IPS-18a (cell line): ENCODE data around the gene CDC26.
"Not testable (repeated sequence)": the region's sequence is repeated elsewhere in the genome, so short reads cannot be mapped to it uniquely, and the experiment has no call there.

Source experiments
- H3K27ac ChIP-seq: one replicate; pipeline ENCODE4 v1.5.1; 2013; ENCODE audit warnings: low read length
- H3K27me3 ChIP-seq: one replicate; pipeline ENCODE4 v1.6.1; 2013; ENCODE audit warnings: mild to moderate bottlenecking, low read length; ENCODE audit not compliant: control insufficient read depth, insufficient read depth
- H3K36me3 ChIP-seq: one replicate; pipeline ENCODE4 v1.6.1; 2013; ENCODE audit warnings: low read depth, low read length; ENCODE audit not compliant: control insufficient read depth
- H3K4me1 ChIP-seq: one replicate; pipeline ENCODE4 v1.6.1; 2013; ENCODE audit warnings: low read depth, low read length; ENCODE audit not compliant: control insufficient read depth
- H3K4me3 ChIP-seq: one replicate; pipeline ENCODE4 v1.5.1; 2013; ENCODE audit warnings: low read length
- H3K9ac ChIP-seq: one replicate; pipeline ENCODE4 v1.6.1; 2013; ENCODE audit warnings: mild to moderate bottlenecking, low read length, moderate library complexity
- H3K9me3 ChIP-seq: one replicate; pipeline ENCODE4 v1.6.1; 2013; ENCODE audit warnings: low read depth, low read length; ENCODE audit not compliant: control insufficient read depth

Gene CDC26

DNA sequence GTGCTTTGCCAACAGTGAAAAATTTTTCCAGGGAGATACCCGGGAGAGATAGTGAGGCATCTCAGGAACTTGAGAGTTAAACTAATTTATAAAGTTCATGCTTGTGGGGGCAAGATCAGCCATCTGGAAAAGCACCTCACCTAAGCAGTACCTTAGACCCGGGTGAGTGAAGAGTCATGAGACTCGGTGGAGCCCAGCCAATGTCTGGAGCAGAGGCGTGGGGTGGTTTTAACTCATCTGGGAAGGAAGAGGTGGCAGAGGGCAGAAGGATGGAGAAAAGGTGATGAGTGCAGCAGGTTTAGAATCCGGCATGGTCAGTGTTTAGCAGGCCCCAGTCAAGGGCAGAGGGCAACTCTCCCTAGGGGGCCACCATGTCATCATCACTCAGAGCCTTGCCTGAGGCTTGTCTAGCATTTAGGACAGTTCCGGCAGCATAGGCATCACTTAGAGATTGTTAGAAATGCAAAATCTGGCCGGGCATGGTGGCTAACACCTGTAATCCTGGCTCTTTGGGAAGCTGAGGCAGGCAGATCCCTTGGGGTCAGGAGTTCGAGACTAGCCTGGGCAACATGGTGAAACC lies 32.1 kb upstream of the CDC26 start:
- Histone ChIP-seq H3K9me3 (no peaks in the 10 kb centered on the region), H3K9ac (no peak overlapping the region), H3K4me1 (no peaks in the 10 kb centered on the region), H3K27ac (no peak overlapping the region), H3K4me3 (no peak overlapping the region), H3K27me3 (no peaks in the 10 kb centered on the region), H3K36me3 (no peaks in the 10 kb centered on the region)

DNA sequence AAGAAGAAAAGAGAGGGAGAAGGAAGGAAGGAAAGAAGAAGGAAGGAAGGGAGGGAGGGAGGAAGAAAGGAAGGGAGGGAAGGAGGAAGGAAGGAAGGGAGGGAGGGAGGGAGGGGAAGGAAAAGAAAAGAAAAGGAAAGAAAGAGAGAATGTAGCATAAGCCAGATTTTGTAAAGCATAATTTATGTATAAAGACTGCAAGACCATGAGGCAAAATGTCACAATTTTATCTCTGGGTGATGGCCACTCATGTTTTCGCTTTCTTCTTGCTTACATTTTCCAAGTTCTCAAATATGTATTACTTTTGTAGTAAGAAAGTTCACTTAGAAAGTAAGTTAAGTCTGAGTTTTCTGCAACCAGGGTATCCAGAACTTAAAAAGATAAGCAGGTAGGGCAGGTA lies 31.2 kb upstream of the CDC26 start:
- H3K9me3 ChIP-seq: no peaks in the 10 kb centered on the region
- no peak overlapping the region for H3K9ac ChIP-seq
- H3K27me3 ChIP-seq: no peaks in the 10 kb centered on the region
- H3K4me3 ChIP-seq: no peak overlapping the region
- H3K4me1 ChIP-seq: no peaks in the 10 kb centered on the region
- no peaks in the 10 kb centered on the region for H3K36me3 ChIP-seq
- no peak overlapping the region for H3K27ac ChIP-seq

DNA sequence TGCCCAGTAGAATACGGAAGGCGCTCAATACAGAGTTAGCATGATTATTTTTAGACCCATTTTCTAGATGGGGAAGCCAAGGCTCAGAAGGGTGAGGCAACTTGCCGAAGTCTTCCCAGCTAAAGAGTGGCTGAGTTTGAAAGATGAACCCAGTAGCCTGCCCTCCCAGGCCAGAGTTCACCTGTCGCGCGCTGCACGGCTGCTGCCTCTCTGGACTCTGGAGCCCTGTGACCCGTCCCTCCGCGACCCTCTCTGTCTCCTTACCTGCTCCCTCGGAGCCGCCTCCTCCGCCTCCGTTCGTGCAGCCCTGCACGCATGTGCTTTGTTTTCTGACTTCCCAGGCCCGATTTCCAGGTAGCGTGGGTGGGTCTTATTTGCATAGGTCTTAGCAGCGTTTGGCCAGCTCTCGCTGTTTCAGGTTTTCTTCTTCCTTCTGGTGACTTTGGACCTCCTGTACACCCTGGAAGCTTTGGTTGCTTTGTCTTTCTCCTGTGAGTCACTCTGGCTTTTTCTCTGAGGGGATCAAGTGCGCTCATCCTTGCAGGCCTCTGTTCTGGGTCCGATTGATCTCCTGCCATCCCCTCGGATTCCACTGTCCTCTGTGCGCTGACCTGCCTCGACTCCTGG lies 27.5 kb upstream of the CDC26 start, which contains the start of gene RNF183:
TSS of gene RNF183 (minus strand) at position 585 of the 627 bp plus-strand sequence. CDS start 5,192 bp downstream, outside the sequence.
- Histone ChIP-seq H3K4me3 (no peak within 1 kb of the TSS), H3K4me1 (no peaks in the 10 kb centered on the region), H3K27ac (no peak within 1 kb of the TSS), H3K36me3 (no peaks in the 10 kb centered on the region), H3K9ac (no peak within 1 kb of the TSS), H3K27me3 (no peaks in the 10 kb centered on the region), H3K9me3 (no peaks in the 10 kb centered on the region)

DNA sequence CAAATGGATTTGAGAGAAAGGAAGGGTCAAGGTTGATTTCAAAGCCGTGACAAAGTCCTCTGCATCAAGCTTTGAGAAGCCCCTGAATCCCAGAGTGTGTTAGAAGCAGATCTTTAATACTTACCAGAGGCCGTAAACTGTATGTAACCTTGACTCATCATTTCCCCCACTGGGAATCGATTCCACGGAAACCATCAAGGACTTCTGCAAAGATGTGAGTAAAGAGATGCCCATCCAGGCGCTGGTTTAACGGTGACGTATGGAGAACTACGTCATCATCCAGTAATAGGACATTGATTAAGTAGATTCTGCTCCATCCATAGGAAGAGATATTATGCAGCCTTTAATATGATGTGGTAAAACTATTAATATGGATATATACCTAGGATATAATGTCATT lies 26.2 kb upstream of the CDC26 start:
- H3K36me3 ChIP-seq: no peaks in the 10 kb centered on the region
- no peaks in the 10 kb centered on the region for H3K27me3 ChIP-seq
- H3K4me1 ChIP-seq: no peaks in the 10 kb centered on the region
- no peak overlapping the region for H3K4me3 ChIP-seq
- H3K9ac ChIP-seq: no peak overlapping the region
- no peak overlapping the region for H3K27ac ChIP-seq
- H3K9me3 ChIP-seq: no peaks in the 10 kb centered on the region

DNA sequence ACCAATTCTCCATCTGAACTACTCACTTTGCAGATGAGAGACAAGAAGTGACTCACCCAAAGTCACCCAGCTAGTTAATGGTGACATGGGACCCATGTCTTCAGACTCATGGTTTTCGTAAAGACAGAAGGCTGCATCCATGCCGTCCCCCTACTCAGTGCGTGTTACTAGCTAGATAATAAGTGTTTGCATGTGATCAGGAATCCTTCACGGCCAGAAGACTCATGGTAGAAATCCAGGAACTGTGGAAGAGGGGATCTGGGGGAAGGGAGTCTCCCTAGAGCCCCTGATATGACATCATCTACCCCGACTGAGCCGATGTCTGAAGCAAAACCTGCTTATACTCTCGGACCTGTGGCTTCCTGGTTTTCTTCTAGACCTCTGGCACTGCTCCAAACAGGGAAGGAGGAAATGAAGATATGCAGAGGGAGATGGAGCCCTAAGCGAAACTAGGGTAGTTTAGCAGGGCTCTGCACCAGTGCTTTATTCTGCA lies 24.5 kb upstream of the CDC26 start:
- H3K27ac ChIP-seq: no peak overlapping the region
- H3K36me3 ChIP-seq: no peaks in the 10 kb centered on the region
- no peak overlapping the region for H3K9ac ChIP-seq
- no peaks in the 10 kb centered on the region for H3K4me1 ChIP-seq
- H3K4me3 ChIP-seq: no peak overlapping the region
- no peaks in the 10 kb centered on the region for H3K27me3 ChIP-seq
- no peaks in the 10 kb centered on the region for H3K9me3 ChIP-seq

DNA sequence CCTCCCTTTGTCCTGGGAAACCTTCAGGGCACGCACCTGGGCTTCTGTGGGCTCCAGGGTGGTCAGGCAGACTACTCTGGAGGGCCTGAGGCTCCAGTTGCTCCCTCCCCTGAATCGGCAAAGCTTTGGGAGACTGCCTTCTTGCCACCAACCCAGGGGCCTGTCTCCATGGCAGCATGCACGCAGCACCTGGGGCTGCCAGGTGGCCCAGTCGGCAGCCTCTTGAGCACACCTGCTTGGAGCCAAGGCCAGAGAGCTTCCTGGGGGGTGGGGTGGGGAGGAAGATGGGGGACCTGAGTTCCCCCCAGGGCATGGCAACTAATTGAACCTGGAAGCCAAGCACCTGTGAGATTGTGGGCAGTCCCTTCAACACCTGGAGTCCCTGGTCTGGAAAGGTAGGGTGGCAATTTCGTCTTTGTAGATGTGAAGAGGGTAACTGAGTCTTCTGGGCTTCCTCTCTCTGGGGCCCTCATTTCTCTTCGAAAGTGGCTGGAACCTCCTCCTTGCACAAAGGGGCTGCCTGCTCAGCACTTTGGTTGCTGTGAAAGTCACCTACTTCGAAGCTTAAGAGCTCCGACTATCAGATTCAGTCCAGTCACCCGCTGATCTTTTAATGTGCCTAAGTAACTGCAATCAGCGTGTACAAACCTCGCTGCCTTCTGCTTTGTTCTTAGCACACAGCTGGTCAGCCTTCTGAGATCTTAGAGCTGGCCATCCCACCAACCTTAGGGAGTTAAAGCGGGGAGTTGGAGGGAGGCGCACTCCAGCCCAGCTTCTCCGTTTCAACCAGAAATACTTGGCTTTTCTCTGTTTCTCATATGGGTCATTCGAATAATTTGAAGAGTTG lies 23.8 kb upstream of the CDC26 start:
- no peaks in the 10 kb centered on the region for H3K27me3 ChIP-seq
- H3K9me3 ChIP-seq: no peaks in the 10 kb centered on the region
- H3K27ac ChIP-seq: no peak overlapping the region
- no peak overlapping the region for H3K4me3 ChIP-seq
- no peaks in the 10 kb centered on the region for H3K4me1 ChIP-seq
- H3K9ac ChIP-seq: no peak overlapping the region
- H3K36me3 ChIP-seq: no peaks in the 10 kb centered on the region

DNA sequence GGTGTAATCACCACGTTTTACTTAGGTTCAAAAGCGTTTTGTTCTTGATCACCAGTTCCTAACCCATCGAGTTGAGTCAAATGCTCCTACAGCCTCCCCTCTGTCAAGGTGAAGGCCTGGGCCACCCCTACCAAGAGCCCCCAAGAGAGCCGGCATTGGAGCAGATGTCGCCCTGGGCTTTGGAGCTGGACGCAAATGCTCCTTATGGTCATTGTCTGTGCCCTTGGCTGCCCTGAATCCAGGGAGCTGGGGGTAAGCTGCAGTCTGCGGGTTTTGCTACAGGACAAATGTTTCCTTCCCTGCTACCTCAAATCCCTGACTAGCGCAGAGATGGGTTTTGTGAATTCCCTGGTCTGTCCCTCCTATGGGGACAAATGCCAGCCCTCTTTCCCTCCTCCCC lies 22.9 kb upstream of the CDC26 start:
- no peak overlapping the region for H3K4me3 ChIP-seq
- H3K36me3 ChIP-seq: peaks cover 5% of the 10 kb centered on the region
- H3K27ac ChIP-seq: no peak overlapping the region
- H3K27me3 ChIP-seq: no peaks in the 10 kb centered on the region
- H3K4me1 ChIP-seq: no peaks in the 10 kb centered on the region
- no peaks in the 10 kb centered on the region for H3K9me3 ChIP-seq
- no peak overlapping the region for H3K9ac ChIP-seq

DNA sequence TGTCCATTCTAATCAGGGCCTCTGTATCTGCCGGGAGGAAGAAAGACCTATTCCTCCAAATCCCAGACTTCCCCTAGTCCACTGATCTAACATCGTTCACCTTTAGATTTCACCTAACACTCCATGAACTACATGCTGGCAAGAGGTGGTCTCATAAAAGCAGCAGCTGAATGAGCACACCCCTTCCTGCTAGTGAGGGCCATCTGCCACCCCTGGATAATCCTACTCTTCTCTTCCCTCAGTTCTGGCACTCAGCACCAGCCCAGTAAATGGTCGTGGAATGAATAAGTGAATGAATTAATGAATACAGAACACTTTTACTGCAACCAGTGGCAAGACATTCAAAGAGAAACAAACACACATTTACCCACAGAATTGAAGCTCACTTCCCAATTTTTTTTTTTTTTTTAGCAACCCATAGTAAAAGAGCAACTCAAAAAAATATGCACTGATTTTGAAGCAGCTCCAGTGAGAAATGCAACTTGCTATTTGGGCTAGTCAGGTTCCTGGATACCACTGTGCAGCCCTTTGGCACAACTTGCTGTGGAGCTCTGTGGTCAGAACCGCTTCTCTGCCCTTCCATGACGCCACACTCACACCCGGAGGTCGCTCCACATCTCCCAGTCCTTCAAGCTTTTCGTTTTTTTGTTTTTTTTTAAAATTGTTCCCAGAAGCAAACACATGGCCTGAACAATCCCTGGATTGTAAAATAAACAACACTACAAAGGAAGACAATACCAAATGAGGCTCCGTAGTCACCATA lies 21.6 kb upstream of the CDC26 start:
- H3K27me3 ChIP-seq: no peaks in the 10 kb centered on the region
- H3K9ac ChIP-seq: no peak overlapping the region
- H3K27ac ChIP-seq: no peak overlapping the region
- H3K9me3 ChIP-seq: no peaks in the 10 kb centered on the region
- peaks cover 19% of the 10 kb centered on the region for H3K36me3 ChIP-seq
- no peak overlapping the region for H3K4me3 ChIP-seq
- H3K4me1 ChIP-seq: no peaks in the 10 kb centered on the region

DNA sequence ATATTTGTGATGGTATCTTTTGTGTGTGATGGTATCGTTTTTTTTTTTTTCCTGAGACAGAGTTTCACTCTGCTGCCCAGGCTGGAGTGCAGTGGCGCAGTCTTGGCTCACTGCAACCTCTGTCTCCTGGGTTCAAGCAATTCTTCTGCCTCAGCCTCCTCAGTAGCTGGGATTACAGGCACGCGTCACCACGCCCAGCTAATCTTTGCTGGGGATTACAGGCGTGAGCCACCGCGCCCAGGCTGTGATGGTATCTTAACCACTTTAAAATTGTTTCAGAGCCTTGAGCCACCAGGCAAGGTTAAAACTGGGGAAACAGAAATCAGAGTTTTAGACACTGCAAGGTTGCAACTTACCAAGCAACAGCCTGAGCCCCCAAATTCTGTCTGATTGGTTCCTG lies 20.9 kb upstream of the CDC26 start:
- peaks cover 25% of the 10 kb centered on the region for H3K36me3 ChIP-seq

DNA sequence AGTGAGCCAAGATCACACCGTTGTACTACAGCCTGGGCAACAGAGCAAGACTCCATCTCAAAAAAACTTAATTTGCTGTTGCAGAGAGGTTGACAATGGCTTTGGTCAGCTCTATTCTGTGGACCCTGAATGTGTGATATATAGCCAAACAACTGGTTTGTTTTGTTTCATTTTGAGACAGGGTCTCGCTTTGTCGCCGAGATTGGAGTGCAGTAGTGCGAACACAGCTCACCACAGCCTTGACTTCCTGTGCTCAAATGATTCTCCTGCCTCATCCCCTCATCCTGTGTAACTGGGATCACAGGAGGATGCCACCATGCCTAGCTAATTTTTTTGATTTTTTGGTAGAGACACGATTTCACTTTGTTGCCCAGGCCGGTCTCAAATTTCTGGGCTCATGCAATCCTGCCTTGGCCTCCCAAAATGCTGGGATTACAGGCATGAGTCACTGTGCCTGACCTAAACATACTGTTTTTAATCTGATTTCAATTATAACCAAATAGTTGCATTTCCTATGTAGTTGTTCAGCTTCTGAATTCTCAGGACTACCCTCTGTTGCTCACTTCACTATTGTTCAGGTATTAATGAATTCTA lies 18.0 kb upstream of the CDC26 start:
- no peak overlapping the region for H3K9ac ChIP-seq
- H3K36me3 ChIP-seq: peaks cover 53% of the 10 kb centered on the region

More for the DNA sequence above, 20.9 kb upstream of the CDC26 start:
- H3K4me3 ChIP-seq, H3K27me3 ChIP-seq, H3K4me1 ChIP-seq, H3K27ac ChIP-seq, H3K9me3 ChIP-seq, H3K9ac ChIP-seq: not testable (repeated sequence)

DNA sequence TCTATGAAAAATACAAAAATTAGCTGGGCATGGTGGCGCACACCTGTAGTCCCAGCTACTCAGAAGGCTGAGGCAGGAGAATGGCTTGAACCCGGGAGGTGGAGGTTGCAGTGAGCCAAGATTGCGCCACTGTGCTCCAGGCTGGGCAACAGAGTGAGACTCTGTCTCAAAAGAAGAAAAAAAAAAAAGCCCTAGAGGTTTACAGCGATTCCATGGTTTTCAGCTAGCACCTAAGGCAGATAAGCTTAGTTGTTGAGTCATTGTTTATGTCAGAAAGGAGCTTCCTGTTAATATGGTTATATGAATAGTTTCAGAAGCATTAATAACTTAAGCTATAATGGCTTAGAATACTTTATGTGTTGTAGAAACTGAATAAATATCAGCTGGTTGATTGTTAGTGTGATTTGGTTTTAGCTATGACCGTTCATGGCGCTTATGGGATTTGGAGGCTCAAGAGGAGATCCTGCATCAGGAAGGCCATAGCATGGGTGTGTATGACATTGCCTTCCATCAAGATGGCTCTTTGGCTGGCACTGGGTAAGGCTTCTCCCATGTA lies 14.8 kb upstream of the CDC26 start:
- Histone ChIP-seq H3K9ac (no peak overlapping the region), H3K4me3 (no peak overlapping the region), H3K9me3 (no peaks in the 10 kb centered on the region), H3K27ac (no peak overlapping the region), H3K27me3 (no peaks in the 10 kb centered on the region), H3K36me3 (peaks cover 81% of the 10 kb centered on the region), H3K4me1 (no peaks in the 10 kb centered on the region)

More for the DNA sequence above, 18.0 kb upstream of the CDC26 start:
- H3K9me3 ChIP-seq: no peaks in the 10 kb centered on the region
- H3K4me1 ChIP-seq: no peaks in the 10 kb centered on the region
- H3K4me3 ChIP-seq: no peak overlapping the region
- H3K27ac ChIP-seq: no peak overlapping the region
- H3K27me3 ChIP-seq: no peaks in the 10 kb centered on the region
